Mucosa of descending colon (tissue), 3 donors: ENCODE measurements around the gene FREM1. TPM values are rescaled to one million over a fixed set of nuclear protein-coding genes. Genes with fewer than 3 reads are reported as not detected.

Experiments used
- ATAC-seq: fragments of 200-7000 bp; cut with Tn5 transposase; one replicate; pipeline ENCODE4 v1.9.1; 2020; ENCODE audit warnings: mild to moderate bottlenecking, moderate library complexity
- DNase-seq, 3 donors: peaks; one replicate each; pipeline ENCODE4 v3.0.0-alpha.2; 2020
- H3K36me3 ChIP-seq: fragments of 200-600 bp; one replicate; pipeline ENCODE4 v1.8.0; 2021; ENCODE audit warnings: low read depth, mild to moderate bottlenecking
- H3K4me1 ChIP-seq: fragments of 200-600 bp; one replicate; pipeline ENCODE4 v1.8.0; 2021; ENCODE audit warnings: low read depth, mild to moderate bottlenecking
- H3K4me3 ChIP-seq: fragments of 200-600 bp; one replicate; pipeline ENCODE4 v1.8.0; 2021; ENCODE audit warnings: mild to moderate bottlenecking
- H3K9me3 ChIP-seq: fragments of 200-600 bp; one replicate; pipeline ENCODE4 v1.8.0; 2021; ENCODE audit warnings: mild to moderate bottlenecking
- CTCF ChIP-seq: fragments of 200-600 bp; IDR thresholded peaks from one replicate; pipeline ENCODE4 v1.8.0; 2022; ENCODE audit warnings: antibody characterized with exemption, mild to moderate bottlenecking
- intact Hi-C, 2 donors: fragments of 100-400 bp; cut with DNase I in 1 of 2; cut with micrococcal nuclease in 1 of 2; formaldehyde crosslinking; loops; one replicate each; pipeline versions ENCODE4 v1.11.0 to v1.11.1; 2022; cut with DNase I, micrococcal nuclease
- total RNA-seq, 3 donors: library from RNA; stranded (reverse); fragmentation: NEBNext Ultra II Directional in 2 of 3; extraction: Animal tissue kit (Norgen Biotek cat#: 25700) in 2 of 3; gene quantifications; one replicate each; pipeline versions ENCODE4 v1.2.1 to v1.2.4, GENCODE V29; 2021 to 2023
- donor health status: DM: no; HTN: no; CAD: no; lungs with moderate emphysema.
- donor health status: DM: no; HTN: no; CAD: no.
- donor health status: DM: no; HTN: yes; CAD: no.

Gene FREM1
- total RNA-seq, 3 donors from 2014 or later = 1.4 to 21.2 (median 1.4) TPM

- DNase-seq (no peak), ATAC-seq (no peak)
- H3K4me1 ChIP-seq = no peaks in the 10 kb centered on the region
- intact Hi-C loops = no loop called here
- H3K4me3 ChIP-seq = no peak overlapping the region
- no peaks in the 10 kb centered on the region for H3K36me3 ChIP-seq
- no peaks in the 10 kb centered on the region for H3K9me3 ChIP-seq
- no peak for TF ChIP-seq CTCF
Measured at GRCh38 chr9:14842269-14842668, 68.0 kb downstream of the FREM1 start.

- H3K36me3 ChIP-seq = no peaks in the 10 kb centered on the region
- no peaks in the 10 kb centered on the region for H3K9me3 ChIP-seq
- TF ChIP-seq CTCF = no peak
- H3K4me1 ChIP-seq = no peaks in the 10 kb centered on the region
- no peak overlapping the region for H3K4me3 ChIP-seq
- no peak for ATAC-seq
- intact Hi-C loops = no loop called here
- no peak for DNase-seq
Measured at GRCh38 chr9:14838701-14839100, 71.5 kb downstream of the FREM1 start.

GRCh38 chr9:14836885-14837284 lies 73.3 kb downstream of the FREM1 start:
- Histone ChIP-seq H3K9me3 (no peaks in the 10 kb centered on the region), H3K4me1 (no peaks in the 10 kb centered on the region), H3K36me3 (no peaks in the 10 kb centered on the region), H3K4me3 (no peak overlapping the region)
- DNase-seq = no peak
- intact Hi-C loops = no loop called here
- TF ChIP-seq CTCF = no peak
- ATAC-seq = no peak

GRCh38 chr9:14831661-14832060 lies 78.6 kb downstream of the FREM1 start:
- H3K4me3 ChIP-seq = no peak overlapping the region
- H3K36me3 ChIP-seq = no peaks in the 10 kb centered on the region
- H3K4me1 ChIP-seq = no peaks in the 10 kb centered on the region
- ATAC-seq (no peak), DNase-seq (no peak)
- intact Hi-C loops = no loop called here
- H3K9me3 ChIP-seq = no peaks in the 10 kb centered on the region
- TF ChIP-seq CTCF = no peak

GRCh38 chr9:14831074-14831473 lies 79.2 kb downstream of the FREM1 start:
- intact Hi-C loops = no loop called here
- no peaks in the 10 kb centered on the region for H3K36me3 ChIP-seq

More at GRCh38 chr9:14831074-14831473, 79.2 kb downstream of the FREM1 start:
- no peak overlapping the region for H3K4me3 ChIP-seq
- no peak for TF ChIP-seq CTCF
- DNase-seq = no peak
- no peaks in the 10 kb centered on the region for H3K4me1 ChIP-seq
- no peaks in the 10 kb centered on the region for H3K9me3 ChIP-seq
- no peak for ATAC-seq
